ENCODE data around the gene SRC. TPM values are rescaled to one million over a fixed set of nuclear protein-coding genes. Genes with fewer than 3 reads are reported as not detected.

SRC gene
- total RNA-seq, 1 donor from 2014 or later: 48.6 TPM

DNA sequence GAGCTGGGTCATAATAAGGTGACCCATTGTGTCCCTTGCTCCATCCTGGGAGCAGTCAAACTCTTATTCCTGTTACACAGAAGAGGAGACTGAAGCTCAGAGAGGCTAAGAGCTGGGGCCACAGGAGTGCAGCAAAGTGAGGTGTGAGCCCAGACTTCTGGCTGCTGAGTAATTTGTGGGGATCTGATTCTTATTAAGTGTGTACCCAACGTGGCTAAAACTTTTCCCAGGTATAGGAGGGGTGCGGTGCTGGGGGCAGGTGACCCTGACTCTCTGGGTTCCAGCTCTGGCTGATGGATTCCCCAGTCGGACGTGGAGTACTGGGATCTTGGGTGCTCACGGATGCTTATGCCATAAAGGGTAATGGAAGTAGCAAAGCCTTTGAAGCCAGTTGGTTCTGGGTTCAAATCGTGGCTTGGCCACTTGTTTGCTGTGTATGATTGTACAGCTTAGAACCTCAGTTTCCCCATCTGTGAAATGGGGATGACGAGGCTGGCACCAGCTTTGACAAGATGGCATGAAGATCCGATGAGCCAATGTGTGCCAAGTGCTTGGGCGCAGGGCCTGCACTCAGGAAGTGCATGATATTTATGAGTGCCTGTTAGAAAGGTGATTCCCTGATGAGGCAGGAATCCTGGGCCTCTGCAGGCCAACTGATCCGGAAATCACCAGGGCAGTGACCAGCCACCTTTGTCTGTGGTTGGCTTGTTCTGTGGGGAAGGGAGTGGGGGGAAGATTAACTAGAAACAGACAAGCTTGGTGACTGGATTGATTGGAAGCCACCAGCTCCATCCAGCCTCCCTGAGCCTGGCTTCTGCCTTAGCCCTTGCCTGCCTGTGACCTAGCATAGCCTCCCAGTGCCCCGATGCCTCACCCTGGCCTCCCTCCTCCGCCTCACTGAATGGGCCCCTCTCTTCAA is 6.0 kb downstream of the SRC start:
- no peaks in the 10 kb centered on the region for H3K36me3 ChIP-seq
- H3K27me3 ChIP-seq: no peaks in the 10 kb centered on the region
- no peak for TF ChIP-seq POLR2A (IDR thresholded peaks at IDR 0.05)
- TF ChIP-seq, protein P1, sequence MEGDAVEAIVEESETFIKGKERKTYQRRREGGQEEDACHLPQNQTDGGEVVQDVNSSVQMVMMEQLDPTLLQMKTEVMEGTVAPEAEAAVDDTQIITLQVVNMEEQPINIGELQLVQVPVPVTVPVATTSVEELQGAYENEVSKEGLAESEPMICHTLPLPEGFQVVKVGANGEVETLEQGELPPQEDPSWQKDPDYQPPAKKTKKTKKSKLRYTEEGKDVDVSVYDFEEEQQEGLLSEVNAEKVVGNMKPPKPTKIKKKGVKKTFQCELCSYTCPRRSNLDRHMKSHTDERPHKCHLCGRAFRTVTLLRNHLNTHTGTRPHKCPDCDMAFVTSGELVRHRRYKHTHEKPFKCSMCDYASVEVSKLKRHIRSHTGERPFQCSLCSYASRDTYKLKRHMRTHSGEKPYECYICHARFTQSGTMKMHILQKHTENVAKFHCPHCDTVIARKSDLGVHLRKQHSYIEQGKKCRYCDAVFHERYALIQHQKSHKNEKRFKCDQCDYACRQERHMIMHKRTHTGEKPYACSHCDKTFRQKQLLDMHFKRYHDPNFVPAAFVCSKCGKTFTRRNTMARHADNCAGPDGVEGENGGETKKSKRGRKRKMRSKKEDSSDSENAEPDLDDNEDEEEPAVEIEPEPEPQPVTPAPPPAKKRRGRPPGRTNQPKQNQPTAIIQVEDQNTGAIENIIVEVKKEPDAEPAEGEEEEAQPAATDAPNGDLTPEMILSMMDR (IDR thresholded peaks at IDR 0.05): no peak
- TF ChIP-seq POLR2AphosphoS5 (IDR thresholded peaks at IDR 0.05; ENCODE audit: insufficient read depth in 1 of 2, low read depth in 1 of 2): no peak
- intact Hi-C loops (cut with DNase I): no loop called here
- H3K4me1 ChIP-seq: peaks cover 77% of the 10 kb centered on the region
- H3K9me3 ChIP-seq: no peaks in the 10 kb centered on the region
- no peak overlapping the region for H3K27ac ChIP-seq
- DNase-seq (ENCODE audit: extremely low spot score in 2 of 2): no peak
- no peak overlapping the region for H3K4me3 ChIP-seq

DNA sequence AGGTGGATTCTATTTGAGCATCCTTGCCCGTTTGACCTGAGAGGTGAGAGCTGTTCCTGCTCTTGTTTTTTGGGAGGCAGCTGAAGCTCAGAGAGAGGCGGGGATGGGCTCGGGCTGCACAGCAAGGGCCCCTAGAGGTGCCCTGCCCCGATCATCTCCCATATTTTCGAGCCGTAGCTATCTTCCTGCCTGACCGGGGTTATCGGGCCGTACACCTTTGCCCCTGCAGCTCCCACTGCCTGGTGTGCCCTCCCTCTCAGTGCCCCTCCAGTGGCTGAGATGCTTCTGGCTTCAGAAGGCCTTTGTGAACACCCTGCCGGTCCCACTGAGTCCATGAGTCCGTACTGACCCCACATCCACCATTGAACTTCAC is 6.7 kb downstream of the SRC start:
- no peak overlapping the region for H3K27ac ChIP-seq
- H3K4me3 ChIP-seq: no peak overlapping the region
- no peak for DNase-seq (ENCODE audit: extremely low spot score in 2 of 2)
- TF ChIP-seq POLR2AphosphoS5 (IDR thresholded peaks at IDR 0.05; ENCODE audit: insufficient read depth in 1 of 2, low read depth in 1 of 2): no peak
- no peak for TF ChIP-seq POLR2A (IDR thresholded peaks at IDR 0.05)
- TF ChIP-seq, protein P1 (IDR thresholded peaks at IDR 0.05): no peak
- H3K9me3 ChIP-seq: no peaks in the 10 kb centered on the region
- H3K27me3 ChIP-seq: no peaks in the 10 kb centered on the region
- intact Hi-C loops (cut with DNase I): no loop called here
- peaks cover 77% of the 10 kb centered on the region for H3K4me1 ChIP-seq
- H3K36me3 ChIP-seq: no peaks in the 10 kb centered on the region

DNA sequence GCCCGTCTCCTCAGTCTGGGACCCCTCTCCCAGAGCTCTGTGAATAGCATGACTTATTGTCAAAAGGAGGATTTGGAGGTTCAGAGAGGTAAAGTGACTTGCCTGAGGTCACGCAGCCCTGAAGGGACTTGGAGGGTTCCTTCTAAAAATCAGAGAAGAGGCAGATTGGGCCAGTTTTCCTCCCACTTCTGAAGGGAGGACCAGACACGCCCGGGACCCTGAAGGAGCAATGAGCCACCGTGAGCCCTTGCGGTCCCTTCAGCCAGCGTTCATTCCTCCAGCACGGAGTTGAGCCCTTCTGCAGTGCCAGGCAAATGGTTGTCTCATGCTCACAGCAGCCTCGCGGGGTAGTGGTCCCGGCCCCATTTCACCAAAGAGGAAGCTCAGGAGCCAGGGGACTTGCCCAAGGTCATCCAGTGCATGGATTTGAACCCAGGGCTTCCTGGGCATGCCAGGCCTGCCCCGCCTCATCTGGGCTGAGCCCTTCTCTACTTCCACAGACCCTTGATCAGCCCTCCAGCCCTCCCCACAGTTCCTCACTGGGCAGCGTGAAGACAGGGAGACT is 7.4 kb downstream of the SRC start:
- H3K4me3 ChIP-seq: no peak overlapping the region
- H3K27ac ChIP-seq: no peak overlapping the region
- no peaks in the 10 kb centered on the region for H3K27me3 ChIP-seq
- no peak for DNase-seq (ENCODE audit: extremely low spot score in 2 of 2)
- H3K4me1 ChIP-seq: peaks cover 77% of the 10 kb centered on the region
- H3K9me3 ChIP-seq: no peaks in the 10 kb centered on the region
- intact Hi-C loops (cut with DNase I): no loop called here
- TF ChIP-seq POLR2A (IDR thresholded peaks at IDR 0.05) (no peak), POLR2AphosphoS5 (IDR thresholded peaks at IDR 0.05; ENCODE audit: insufficient read depth in 1 of 2, low read depth in 1 of 2) (no peak)
- TF ChIP-seq, protein P1 (IDR thresholded peaks at IDR 0.05): no peak
- H3K36me3 ChIP-seq: no peaks in the 10 kb centered on the region

DNA sequence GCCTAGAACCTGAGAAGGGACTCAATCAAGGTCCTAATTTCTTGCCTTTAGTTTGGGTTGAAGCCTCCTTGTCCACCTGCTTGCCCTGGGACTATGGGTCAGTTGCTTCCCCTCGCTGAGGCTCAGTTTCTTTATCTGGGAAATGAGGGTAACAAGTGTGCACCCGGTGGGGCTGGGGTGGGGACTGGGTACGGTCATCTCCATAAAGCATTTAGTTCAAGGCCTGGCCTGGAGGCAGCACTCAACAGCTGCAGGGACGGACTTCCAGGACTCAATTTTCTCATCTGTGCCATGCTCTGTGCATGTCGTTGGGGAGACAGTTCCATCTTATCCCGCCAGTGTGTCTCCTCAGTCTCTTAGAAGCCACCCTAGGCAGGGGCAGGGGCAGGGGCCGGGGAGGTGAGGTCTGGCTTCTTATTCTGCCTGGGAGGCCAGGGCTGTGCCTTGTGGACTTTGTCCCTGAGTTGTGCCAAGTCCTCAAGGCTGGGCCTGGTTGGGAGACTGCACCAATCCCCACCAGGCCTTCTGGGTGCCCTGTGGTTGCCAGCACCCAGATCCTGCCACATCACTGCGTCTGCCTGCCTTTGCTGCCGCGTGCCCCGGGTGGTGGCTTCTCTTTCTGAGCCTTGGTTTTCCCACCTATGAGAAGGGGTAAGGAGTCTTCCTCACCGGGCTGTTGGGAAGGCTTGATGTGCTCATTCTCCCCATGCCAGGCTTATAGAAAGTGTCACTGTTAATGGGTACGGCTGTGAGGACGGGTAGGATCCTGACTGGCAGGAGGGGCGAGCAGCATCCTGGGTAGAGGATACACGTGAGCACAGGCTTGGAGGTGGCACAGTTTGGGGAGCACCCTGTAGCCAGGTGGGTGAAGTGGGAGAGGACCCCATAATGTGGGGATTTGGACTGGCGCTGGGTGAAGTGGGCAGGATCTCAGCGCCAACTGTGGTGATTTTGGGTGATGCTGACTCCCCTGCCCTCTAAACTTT is 8.6 kb downstream of the SRC start:
- no peak for TF ChIP-seq POLR2AphosphoS5 (IDR thresholded peaks at IDR 0.05; ENCODE audit: insufficient read depth in 1 of 2, low read depth in 1 of 2)
- TF ChIP-seq, protein P1 (IDR thresholded peaks at IDR 0.05): no peak
- no peak for TF ChIP-seq POLR2A (IDR thresholded peaks at IDR 0.05)
- Histone ChIP-seq H3K4me3 (no peak overlapping the region), H3K27me3 (no peaks in the 10 kb centered on the region), H3K27ac (peak overlapping the region; percentile 24), H3K4me1 (peaks cover 77% of the 10 kb centered on the region), H3K9me3 (no peaks in the 10 kb centered on the region), H3K36me3 (no peaks in the 10 kb centered on the region)
- intact Hi-C loops (cut with DNase I): no loop called here
- DNase-seq (ENCODE audit: extremely low spot score in 2 of 2): no peak
